DOHH2 (cell line): ENCODE measurements around the gene LMO7.

Experiments
- CTCF ChIP-seq: fragments of 200-600 bp; sonication (generic); IDR thresholded peaks from one replicate; pipeline ENCODE4 v1.5.1; 2014; ENCODE audit warnings: antibody characterized with exemption, mild to moderate bottlenecking, low read depth, low read length; ENCODE audit not compliant: poor library complexity, severe bottlenecking
- EZH2phosphoT487 ChIP-seq: fragments of 200-600 bp; sonication (generic); IDR thresholded peaks from 2 replicates; pipeline ENCODE4 v1.6.1; 2017; ENCODE audit warnings: borderline replicate concordance, mild to moderate bottlenecking, antibody characterized with exemption, low read length, moderate library complexity, mixed read lengths

GRCh38 chr13:75682326-75682725, 46.2 kb downstream of the LMO7 start:
- TF ChIP-seq CTCF (no peak), EZH2phosphoT487 (no peak)
